ENCODE measurements around the gene PKLR.
A peak's percentile ranks its signal among the peaks of the same experiment; 100 is the strongest.

PKLR gene

DNA sequence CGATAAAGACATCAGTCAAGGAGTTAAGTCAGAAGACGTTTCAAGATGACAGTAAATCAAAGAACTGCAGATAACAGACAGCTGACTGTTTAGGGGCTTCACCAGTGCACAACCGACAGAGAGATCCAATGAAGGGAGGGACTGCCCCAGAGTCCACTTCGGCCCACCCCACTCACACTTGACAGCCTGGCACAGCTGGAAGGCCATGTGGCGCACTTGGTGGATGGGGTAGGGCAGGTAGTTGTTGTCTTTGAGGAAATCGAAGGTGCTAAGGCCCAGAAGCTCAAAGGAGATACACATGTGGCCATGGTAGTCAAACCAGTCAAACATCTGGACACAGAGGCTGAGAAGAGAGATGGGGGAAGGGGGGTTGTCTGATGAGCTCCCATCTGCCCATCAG, 34.7 kb downstream of the PKLR start:
- DNase-seq (ENCODE audit: low read depth) = no peak
- no peak overlapping the region for H3K4me3 ChIP-seq (replicated peaks; ENCODE audit: low read depth, low read length)
- TF ChIP-seq, protein P1, sequence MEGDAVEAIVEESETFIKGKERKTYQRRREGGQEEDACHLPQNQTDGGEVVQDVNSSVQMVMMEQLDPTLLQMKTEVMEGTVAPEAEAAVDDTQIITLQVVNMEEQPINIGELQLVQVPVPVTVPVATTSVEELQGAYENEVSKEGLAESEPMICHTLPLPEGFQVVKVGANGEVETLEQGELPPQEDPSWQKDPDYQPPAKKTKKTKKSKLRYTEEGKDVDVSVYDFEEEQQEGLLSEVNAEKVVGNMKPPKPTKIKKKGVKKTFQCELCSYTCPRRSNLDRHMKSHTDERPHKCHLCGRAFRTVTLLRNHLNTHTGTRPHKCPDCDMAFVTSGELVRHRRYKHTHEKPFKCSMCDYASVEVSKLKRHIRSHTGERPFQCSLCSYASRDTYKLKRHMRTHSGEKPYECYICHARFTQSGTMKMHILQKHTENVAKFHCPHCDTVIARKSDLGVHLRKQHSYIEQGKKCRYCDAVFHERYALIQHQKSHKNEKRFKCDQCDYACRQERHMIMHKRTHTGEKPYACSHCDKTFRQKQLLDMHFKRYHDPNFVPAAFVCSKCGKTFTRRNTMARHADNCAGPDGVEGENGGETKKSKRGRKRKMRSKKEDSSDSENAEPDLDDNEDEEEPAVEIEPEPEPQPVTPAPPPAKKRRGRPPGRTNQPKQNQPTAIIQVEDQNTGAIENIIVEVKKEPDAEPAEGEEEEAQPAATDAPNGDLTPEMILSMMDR (IDR thresholded peaks at IDR 0.05; ENCODE audit: low read length, missing control alignments) = no peak

DNA sequence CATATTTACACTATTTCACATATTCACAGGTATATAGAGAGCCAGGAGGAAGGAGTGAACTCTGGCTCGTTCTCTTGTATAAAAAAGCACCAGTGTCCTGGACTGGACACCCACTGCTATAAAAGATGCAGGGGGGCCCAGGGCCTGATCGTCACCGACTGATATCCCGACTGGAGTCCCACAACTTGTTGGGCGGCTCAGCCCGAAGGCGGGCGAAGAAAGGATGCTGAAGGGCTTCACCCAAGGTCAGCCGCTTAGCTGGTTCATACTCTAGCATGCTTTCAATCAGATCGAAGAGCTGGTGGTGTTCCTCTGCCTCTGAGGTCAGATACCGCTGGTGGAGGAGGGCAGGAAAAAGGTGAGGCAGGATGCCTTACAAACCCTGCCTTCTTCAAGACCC, 38.2 kb downstream of the PKLR start:
- no peak overlapping the region for H3K4me3 ChIP-seq (replicated peaks; ENCODE audit: low read depth, low read length)
- TF ChIP-seq, protein P1 (IDR thresholded peaks at IDR 0.05; ENCODE audit: low read length, missing control alignments) = no peak
- no peak for DNase-seq (ENCODE audit: low read depth)

DNA sequence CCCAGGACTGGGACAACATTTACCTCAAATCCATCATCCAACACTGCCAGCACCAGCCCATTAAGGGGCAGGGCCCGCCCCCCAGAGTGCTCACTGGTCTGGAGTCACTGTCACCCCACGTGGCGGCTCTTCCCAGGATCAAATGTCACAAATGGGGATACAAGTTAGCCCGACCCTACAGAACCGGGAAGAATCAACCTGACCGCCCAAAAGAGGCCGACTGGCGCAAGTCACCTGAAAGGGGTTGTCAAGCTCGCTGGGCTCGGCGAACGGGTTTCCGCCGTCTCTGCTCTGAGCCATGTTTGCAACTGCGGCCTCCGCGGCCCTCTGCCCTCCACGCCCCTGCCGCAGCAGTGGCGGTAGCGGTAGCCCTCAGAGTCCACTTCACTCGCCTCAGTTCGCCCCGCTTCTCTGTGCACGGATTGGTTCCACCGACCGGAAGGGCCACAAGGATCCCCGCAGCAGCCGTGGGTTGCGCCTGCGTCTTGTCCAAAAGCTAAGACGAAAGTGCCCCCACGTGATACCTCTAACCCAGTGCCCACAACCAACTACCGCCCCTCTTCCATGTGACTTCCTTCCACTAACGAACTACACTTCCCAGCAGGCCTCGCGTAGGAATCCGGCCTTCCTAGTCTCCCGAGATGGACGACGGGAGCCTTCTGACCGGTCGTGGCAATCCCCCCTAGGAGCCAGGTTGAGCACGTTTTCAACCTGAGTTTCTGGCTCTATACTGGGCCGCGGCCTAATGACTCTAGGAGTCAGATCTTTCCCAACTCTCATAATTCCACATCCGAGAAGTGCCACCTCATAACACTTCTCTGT, 39.2 kb downstream of the PKLR start, which contains the start of gene SCAMP3:
TSS of gene SCAMP3 (minus strand) at position 509 of the 822 bp plus-strand sequence. CDS start at position 300, 209 bp downstream.
- DNase-seq (ENCODE audit: low read depth) = peak; percentile 99
- H3K4me3 ChIP-seq (replicated peaks; ENCODE audit: low read depth, low read length) = peak within 1 kb of the TSS; percentile 88
- TF ChIP-seq, protein P1 (IDR thresholded peaks at IDR 0.05; ENCODE audit: low read length, missing control alignments) = no peak

DNA sequence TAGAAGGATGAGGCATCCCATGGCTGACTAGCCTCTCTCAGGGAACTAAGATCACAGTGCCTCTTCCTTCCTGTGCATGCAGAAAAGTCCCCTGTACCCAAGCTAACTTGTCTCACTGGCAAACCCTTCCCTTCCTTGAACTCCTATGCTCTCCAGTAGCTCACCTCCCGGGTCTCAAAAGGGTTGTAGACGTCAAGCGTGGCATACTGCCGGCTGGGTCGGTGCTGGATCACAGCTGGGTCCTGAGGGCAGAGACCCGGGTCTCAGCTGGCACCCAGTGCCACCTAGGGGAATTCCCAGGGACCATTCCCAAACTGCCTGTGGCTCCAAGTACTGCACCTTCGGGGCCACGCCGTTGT, 39.8 kb downstream of the PKLR start:
- DNase-seq (ENCODE audit: low read depth) = no peak
- H3K4me3 ChIP-seq (replicated peaks; ENCODE audit: low read depth, low read length) = peak overlapping the region; percentile 88

DNA sequence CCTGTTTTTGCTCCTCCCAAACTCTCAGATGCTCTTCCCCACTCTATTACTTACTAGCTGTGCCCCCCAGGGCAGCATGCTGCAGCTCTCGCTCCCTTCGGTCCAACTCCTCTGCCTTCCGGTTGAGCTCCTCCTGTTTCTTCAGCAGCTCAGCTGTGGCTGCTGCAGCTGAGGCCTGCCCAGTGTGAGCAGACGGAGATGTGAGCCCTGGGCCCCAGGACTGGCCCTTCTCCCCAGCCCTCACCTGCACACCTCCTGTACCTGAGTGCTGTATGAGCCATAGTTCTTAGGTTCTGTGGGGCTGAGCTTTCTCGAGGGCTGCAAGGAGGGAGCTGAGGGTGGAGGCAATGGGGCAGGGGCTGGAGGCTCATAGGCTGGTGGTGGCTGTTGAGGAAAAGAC, 41.0 kb downstream of the PKLR start:
- no peak overlapping the region for H3K4me3 ChIP-seq (replicated peaks; ENCODE audit: low read depth, low read length)
- DNase-seq (ENCODE audit: low read depth) = no peak
- TF ChIP-seq, protein P1 (IDR thresholded peaks at IDR 0.05; ENCODE audit: low read length, missing control alignments) = no peak

More for the DNA sequence above, 39.8 kb downstream of the PKLR start:
- TF ChIP-seq, protein P1 (IDR thresholded peaks at IDR 0.05; ENCODE audit: low read length, missing control alignments) = no peak

DNA sequence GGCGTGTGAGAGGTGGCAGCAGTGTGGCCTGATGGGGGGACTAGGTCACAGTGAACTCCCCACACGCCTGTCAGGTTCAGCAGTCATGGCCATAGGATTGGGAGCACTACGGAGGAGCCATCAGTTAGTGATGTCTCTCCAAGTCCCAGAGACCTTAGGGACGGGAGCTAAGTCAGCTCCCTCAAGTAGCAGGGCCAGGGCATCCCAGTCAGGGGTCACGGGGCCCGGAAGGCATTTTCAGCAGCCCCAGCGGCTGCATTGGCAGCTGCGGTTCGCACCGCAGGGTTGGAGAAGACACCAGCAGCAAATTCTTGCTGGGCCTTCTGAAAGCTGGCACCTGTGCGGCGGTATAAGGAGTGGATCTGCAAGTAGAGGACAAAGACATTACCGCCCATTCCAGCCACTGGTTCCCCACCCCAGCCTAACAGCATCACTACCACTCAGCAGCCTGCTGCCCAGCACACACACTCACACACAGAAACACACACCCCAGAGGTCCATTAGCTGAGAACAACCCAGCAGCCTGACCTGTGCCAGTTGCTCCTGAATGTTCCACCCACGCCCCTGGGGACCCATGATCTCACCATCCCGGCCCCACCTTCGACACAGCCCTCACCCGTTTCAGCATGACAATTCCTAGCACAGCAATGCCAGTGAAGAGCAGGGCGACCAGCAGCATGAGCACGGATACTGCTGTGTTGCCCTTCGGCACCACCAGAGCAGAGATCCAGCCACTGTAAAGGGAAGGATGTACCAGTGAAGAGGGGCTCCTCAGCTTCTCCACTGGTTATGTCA, 45.0 kb downstream of the PKLR start:
- TF ChIP-seq, protein P1 (IDR thresholded peaks at IDR 0.05; ENCODE audit: low read length, missing control alignments) = no peak
- DNase-seq (ENCODE audit: low read depth) = no peak
- H3K4me3 ChIP-seq (replicated peaks; ENCODE audit: low read depth, low read length) = no peak overlapping the region
